ENCODE measurements around the gene ATP8A2.
"Not testable (repeated sequence)": the region's sequence is repeated elsewhere in the genome, so short reads cannot be mapped to it uniquely, and the experiment has no call there.

Gene ATP8A2

DNA sequence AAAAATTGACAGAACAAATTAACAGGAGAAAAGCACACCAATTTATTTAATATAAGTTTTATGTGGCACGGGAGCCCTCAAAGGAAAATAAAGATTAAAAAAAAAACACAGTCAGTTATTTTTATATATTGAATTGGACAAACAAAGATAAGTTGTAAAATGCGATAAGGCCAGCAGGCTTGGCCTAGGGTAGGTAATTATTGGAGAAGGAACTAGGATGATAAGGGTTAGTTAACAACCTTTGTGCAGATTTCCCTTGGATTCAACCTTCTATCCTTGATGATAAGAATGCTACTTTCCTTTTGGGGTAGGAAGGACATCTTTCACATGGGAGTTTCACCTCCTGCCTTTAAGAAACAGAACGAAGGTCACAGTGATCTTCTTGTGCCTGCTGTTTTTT is 427.2 kb downstream of the ATP8A2 start:
- H3K36me3 ChIP-seq (ENCODE audit: control insufficient read depth, insufficient read depth, low read length), result no peaks in the 10 kb centered on the region
- no peak overlapping the region for H3K9ac ChIP-seq (ENCODE audit: low read length)
- H3K4me1 ChIP-seq (ENCODE audit: control insufficient read depth, insufficient read depth, low read length), result no peaks in the 10 kb centered on the region
- H3K27me3 ChIP-seq (ENCODE audit: control insufficient read depth, insufficient read depth, low read length), result no peaks in the 10 kb centered on the region
- no peak overlapping the region for H3K4me3 ChIP-seq (ENCODE audit: low read length)
- H3K27ac ChIP-seq (ENCODE audit: low read depth, low read length), result no peak overlapping the region

DNA sequence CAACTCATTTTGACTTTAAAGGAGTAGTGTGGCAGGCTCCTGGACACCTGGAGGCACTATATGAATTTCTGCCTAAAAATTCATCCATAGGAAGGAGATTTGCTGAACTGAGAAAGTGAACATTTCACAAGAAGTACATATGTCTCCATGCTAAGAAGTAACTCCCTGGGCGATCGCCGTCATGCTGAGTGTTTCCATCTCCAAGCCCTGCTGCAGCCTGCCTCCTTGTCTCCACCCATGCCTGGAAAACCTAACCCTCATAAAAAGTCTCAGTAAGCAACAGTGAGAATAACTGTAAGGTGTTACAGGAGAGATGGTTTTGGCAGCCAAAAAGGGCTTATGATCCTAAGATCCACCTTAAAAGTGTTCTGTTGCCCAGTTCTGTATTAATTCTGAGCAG is 428.7 kb downstream of the ATP8A2 start:
- Histone ChIP-seq H3K36me3 (ENCODE audit: control insufficient read depth, insufficient read depth, low read length) (no peaks in the 10 kb centered on the region), H3K27ac (ENCODE audit: low read depth, low read length) (no peak overlapping the region)

DNA sequence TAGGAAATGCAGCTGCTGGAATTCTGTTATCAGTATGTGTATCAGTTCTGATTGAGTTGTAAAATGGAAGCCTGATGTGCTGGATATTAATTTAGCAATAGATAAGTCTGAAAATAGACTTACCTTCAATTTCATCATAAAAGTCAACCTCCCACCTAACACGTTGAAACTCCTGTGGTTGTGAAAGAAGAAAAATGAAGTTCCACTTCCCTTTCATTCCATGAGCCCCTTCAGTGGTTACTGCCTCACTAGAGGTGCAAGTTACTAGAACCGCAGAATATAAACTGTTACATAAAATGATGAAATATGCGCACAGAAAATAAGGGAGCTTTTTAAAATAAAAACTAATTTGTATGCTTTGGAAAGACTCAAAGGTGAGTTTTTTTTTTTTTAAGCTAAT is 430.8 kb downstream of the ATP8A2 start:
- H3K4me3 ChIP-seq (ENCODE audit: low read length), result no peak overlapping the region
- no peaks in the 10 kb centered on the region for H3K27me3 ChIP-seq (ENCODE audit: control insufficient read depth, insufficient read depth, low read length)
- no peaks in the 10 kb centered on the region for H3K4me1 ChIP-seq (ENCODE audit: control insufficient read depth, insufficient read depth, low read length)
- H3K9ac ChIP-seq (ENCODE audit: low read length), result no peak overlapping the region
- H3K36me3 ChIP-seq (ENCODE audit: control insufficient read depth, insufficient read depth, low read length), result no peaks in the 10 kb centered on the region
- H3K27ac ChIP-seq (ENCODE audit: low read depth, low read length), result no peak overlapping the region

More for the DNA sequence above, 428.7 kb downstream of the ATP8A2 start:
- H3K27me3 ChIP-seq (ENCODE audit: control insufficient read depth, insufficient read depth, low read length), result no peaks in the 10 kb centered on the region
- no peak overlapping the region for H3K4me3 ChIP-seq (ENCODE audit: low read length)
- H3K9ac ChIP-seq (ENCODE audit: low read length), result no peak overlapping the region
- H3K4me1 ChIP-seq (ENCODE audit: control insufficient read depth, insufficient read depth, low read length), result no peaks in the 10 kb centered on the region

DNA sequence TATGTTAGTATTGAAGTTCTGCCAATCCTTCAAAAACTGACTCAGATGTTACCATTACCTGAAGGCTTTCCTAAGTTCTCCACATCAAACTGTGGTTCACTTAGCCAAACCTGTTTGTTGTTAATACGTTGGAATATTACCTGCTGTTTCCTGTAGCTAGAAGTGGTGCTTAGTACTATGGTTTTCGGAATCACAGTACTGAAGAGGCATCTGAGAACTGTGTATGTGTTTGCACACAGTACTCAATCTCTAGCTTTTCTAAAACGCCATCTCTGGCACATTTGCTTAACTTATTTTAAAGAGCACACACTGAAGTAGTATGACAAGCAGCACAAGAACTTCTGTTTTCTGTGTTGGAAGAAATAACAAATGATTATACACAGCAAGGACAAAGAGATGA is 431.9 kb downstream of the ATP8A2 start:
- Histone ChIP-seq H3K36me3 (ENCODE audit: control insufficient read depth, insufficient read depth, low read length) (no peaks in the 10 kb centered on the region), H3K9ac (ENCODE audit: low read length) (no peak overlapping the region), H3K4me1 (ENCODE audit: control insufficient read depth, insufficient read depth, low read length) (no peaks in the 10 kb centered on the region), H3K27me3 (ENCODE audit: control insufficient read depth, insufficient read depth, low read length) (no peaks in the 10 kb centered on the region), H3K27ac (ENCODE audit: low read depth, low read length) (no peak overlapping the region), H3K4me3 (ENCODE audit: low read length) (no peak overlapping the region)

DNA sequence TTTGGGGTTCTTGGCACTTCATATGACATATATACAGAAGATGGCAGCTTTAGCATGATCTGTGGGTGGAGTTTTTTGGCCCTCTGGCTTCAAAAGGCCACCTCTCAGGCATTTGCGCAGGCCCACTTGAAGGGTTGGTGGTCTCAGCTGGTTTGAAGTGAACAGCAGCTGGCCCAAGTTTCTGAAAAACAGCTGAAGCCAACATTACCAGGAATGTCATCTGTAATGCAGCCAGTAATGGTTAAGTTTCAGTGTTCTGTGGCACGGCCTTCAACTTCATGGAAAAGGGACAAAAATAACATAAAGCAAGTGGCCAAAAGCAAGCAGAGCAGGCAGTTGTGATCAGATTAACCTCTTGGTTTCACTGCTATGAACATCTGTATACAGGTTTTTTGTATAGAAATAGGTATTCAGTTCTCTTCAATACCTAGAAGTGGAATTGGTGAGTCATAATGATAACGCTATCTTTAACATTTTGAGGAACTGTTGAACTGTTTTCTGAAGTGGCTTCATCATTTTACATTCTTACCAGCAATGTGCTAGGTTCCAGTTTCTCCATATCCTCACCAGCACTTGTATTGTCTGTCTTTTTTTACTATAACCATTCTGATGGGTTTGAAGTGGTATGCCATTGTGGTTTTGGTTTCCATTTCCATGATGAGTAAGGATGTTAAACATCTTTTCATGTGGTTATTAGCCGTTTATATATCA is 434.6 kb downstream of the ATP8A2 start:
- no peaks in the 10 kb centered on the region for H3K4me1 ChIP-seq (ENCODE audit: control insufficient read depth, insufficient read depth, low read length)
- no peaks in the 10 kb centered on the region for H3K36me3 ChIP-seq (ENCODE audit: control insufficient read depth, insufficient read depth, low read length)
- no peaks in the 10 kb centered on the region for H3K27me3 ChIP-seq (ENCODE audit: control insufficient read depth, insufficient read depth, low read length)
- H3K27ac ChIP-seq (ENCODE audit: low read depth, low read length), result no peak overlapping the region
- no peak overlapping the region for H3K9ac ChIP-seq (ENCODE audit: low read length)
- no peak overlapping the region for H3K4me3 ChIP-seq (ENCODE audit: low read length)

DNA sequence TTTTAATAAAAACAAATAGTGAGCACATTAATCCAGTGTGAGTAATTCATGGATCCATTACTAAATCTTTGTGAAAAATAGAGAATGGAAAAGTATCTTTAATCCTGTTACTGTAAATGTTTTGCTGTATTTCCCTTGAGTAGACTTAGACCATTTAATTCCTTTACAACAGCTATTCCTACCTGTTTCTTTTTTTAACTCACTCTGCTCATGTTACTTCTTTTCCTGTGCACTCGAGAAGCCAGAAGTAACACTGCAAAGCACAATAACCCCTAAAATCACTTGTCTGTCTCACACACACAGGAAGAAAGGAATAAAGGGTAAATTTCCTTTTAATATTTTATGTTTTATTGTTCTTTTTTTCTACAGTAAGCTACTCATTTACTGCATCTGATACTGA is 435.8 kb downstream of the ATP8A2 start:
- H3K4me3 ChIP-seq (ENCODE audit: low read length), result no peak overlapping the region
- no peaks in the 10 kb centered on the region for H3K36me3 ChIP-seq (ENCODE audit: control insufficient read depth, insufficient read depth, low read length)
- no peaks in the 10 kb centered on the region for H3K27me3 ChIP-seq (ENCODE audit: control insufficient read depth, insufficient read depth, low read length)
- no peak overlapping the region for H3K9ac ChIP-seq (ENCODE audit: low read length)
- H3K4me1 ChIP-seq (ENCODE audit: control insufficient read depth, insufficient read depth, low read length), result no peaks in the 10 kb centered on the region
- H3K27ac ChIP-seq (ENCODE audit: low read depth, low read length), result no peak overlapping the region

DNA sequence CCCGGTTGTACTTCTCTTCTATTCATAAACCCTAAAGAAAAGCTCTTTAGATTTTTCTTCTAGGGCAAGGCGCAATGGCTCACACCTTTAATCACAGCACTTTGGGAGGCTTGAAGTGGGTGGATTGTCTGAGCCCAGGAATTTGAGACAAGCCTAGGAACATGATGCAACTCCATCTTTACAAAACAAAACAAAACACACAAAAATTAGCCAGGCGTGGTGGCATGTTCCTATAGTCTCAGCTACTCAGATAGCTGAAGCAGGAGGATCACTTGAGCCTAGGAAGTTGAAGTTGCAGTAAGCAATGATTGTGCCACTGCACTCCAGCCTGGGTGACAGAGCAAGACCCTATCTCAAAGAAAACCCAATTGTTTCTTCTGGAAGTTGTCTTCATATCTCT is 439.7 kb downstream of the ATP8A2 start:
- Histone ChIP-seq H3K27me3 (ENCODE audit: control insufficient read depth, insufficient read depth, low read length) (no peaks in the 10 kb centered on the region), H3K9ac (ENCODE audit: low read length) (no peak overlapping the region), H3K36me3 (ENCODE audit: control insufficient read depth, insufficient read depth, low read length) (no peaks in the 10 kb centered on the region), H3K4me3 (ENCODE audit: low read length) (no peak overlapping the region), H3K4me1 (ENCODE audit: control insufficient read depth, insufficient read depth, low read length) (no peaks in the 10 kb centered on the region), H3K27ac (ENCODE audit: low read depth, low read length) (no peak overlapping the region)

DNA sequence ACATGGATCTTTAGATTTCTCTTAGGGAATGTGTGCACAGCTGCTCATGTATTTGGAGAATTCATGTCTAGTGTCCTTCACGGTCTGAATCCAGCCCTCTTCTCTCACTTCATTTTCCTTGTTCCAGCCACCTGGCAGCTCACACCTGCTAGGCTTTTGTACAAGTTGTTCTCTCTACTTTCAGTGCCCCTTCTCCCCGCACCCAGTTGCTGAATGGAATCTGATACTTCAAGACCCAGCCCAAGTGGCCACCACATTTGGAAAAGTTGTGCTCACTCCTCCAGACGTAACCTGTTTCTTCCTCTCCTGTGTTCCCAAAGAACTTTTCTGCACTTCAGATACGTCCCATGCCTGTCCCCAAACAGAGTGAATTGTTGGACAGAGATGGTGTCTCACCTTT is 444.5 kb downstream of the ATP8A2 start:
- no peak overlapping the region for H3K27ac ChIP-seq (ENCODE audit: low read depth, low read length)
- no peak overlapping the region for H3K9ac ChIP-seq (ENCODE audit: low read length)
- no peak overlapping the region for H3K4me3 ChIP-seq (ENCODE audit: low read length)
- H3K4me1 ChIP-seq (ENCODE audit: control insufficient read depth, insufficient read depth, low read length), result no peaks in the 10 kb centered on the region
- H3K27me3 ChIP-seq (ENCODE audit: control insufficient read depth, insufficient read depth, low read length), result no peaks in the 10 kb centered on the region
- no peaks in the 10 kb centered on the region for H3K36me3 ChIP-seq (ENCODE audit: control insufficient read depth, insufficient read depth, low read length)

DNA sequence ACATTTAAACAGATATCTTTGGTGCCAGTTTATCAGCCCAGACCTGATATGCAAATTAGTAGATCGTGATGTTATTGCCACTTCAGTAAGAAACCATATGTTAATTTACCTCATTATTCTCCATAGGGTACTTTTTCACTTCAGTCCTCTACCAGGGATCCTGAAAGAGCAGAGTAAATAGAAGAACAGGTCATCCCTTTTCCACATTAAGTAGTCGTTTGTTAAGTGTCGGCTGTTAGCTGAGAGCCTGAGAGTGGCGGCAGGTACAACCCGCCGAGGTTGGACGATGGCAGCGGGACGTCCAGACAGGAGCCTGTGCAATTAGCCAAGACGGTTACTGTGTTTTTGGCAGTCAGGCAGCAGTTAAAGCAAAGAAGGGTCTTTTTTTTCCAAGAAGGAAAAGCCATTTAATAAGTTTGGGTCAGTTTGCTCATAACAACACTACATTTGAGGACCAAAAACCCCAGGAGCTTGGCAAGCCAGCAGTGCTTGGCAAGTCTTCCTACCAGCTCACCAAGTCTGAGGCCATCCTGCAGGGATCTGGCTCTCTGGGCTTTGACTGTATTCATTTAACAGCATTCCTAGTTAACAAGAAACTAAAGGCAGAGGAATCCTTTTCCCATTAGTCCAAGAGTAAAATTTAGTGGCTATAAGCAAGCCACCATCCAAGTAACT is 448.2 kb downstream of the ATP8A2 start:
- Histone ChIP-seq H3K27me3 (ENCODE audit: control insufficient read depth, insufficient read depth, low read length) (no peaks in the 10 kb centered on the region), H3K4me3 (ENCODE audit: low read length) (no peak overlapping the region), H3K4me1 (ENCODE audit: control insufficient read depth, insufficient read depth, low read length) (no peaks in the 10 kb centered on the region), H3K36me3 (ENCODE audit: control insufficient read depth, insufficient read depth, low read length) (no peaks in the 10 kb centered on the region), H3K27ac (ENCODE audit: low read depth, low read length) (no peak overlapping the region), H3K9ac (ENCODE audit: low read length) (no peak overlapping the region)

DNA sequence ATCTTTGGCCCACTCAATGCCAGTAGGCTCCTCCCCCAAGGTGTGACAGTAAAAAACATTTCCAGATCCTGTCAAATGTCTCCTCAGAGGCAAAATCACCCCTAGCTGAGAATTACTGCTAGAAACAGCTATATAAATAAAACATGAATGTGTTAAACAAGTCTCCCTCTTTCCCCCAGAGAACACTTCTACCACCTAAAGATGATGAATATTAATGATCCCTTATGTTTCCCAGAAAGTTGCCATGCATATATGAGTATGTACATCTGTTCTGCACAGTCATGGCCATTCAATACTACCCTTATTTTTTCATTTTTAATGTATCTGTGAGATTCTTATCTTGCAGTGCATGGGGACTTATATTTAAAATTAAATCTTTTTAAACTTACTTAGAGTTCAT is 450.0 kb downstream of the ATP8A2 start:
- Histone ChIP-seq H3K9ac (ENCODE audit: low read length) (no peak overlapping the region), H3K4me1 (ENCODE audit: control insufficient read depth, insufficient read depth, low read length) (no peaks in the 10 kb centered on the region), H3K27ac (ENCODE audit: low read depth, low read length) (no peak overlapping the region)

DNA sequence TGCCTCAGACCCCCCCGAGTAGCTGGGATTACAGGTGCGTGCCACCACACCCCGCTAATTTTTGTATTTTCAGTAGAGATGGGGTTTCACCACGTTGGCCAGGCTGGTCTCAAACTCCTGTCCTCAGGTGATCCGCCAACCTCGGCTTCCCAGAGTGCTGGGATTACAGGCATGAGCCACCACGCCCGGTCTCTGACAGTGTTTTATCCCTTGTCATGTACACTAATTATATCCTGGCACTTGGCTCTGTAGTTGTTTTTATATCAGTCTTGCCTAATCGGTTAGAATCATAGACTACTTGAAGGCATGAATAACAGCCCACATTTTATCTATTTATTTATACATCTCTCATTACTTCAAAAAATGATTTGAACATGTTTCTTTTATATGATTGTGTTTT is 455.4 kb downstream of the ATP8A2 start:
- not testable (repeated sequence) for H3K9ac ChIP-seq (ENCODE audit: low read length); H3K27ac ChIP-seq (ENCODE audit: low read depth, low read length); H3K4me3 ChIP-seq (ENCODE audit: low read length); H3K4me1 ChIP-seq (ENCODE audit: control insufficient read depth, insufficient read depth, low read length); H3K36me3 ChIP-seq (ENCODE audit: control insufficient read depth, insufficient read depth, low read length); H3K27me3 ChIP-seq (ENCODE audit: control insufficient read depth, insufficient read depth, low read length)

More for the DNA sequence above, 450.0 kb downstream of the ATP8A2 start:
- Histone ChIP-seq H3K4me3 (ENCODE audit: low read length) (no peak overlapping the region), H3K36me3 (ENCODE audit: control insufficient read depth, insufficient read depth, low read length) (no peaks in the 10 kb centered on the region), H3K27me3 (ENCODE audit: control insufficient read depth, insufficient read depth, low read length) (no peaks in the 10 kb centered on the region)

DNA sequence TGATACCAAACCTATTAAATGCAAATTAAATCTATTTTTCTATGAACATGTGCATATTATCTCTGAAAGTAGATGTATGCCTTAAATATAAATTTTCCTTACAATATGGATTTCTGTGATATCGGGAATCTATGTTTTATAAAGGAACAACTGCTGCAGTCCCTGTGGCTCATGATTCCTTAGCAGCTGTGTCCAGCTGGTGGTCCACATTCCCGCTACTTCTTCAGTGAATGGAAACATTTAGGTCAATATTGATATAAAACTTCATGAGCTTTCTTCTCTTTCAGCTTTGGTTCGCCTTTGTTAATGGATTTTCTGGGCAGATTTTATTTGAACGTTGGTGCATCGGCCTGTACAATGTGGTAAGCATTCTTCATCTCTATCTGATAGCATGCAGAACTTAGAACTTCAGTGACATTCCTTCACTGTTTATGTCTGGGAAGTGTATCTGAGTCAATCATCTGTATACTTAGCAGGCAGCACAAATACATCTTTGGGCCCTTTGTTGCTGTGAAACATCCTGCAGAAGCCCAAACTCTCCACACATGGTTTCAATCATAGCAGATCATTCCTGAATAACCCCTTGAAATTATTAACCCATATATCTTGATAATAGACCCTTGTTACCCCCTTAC is 456.2 kb downstream of the ATP8A2 start:
- no peaks in the 10 kb centered on the region for H3K27me3 ChIP-seq (ENCODE audit: control insufficient read depth, insufficient read depth, low read length)
- no peak overlapping the region for H3K9ac ChIP-seq (ENCODE audit: low read length)
- no peak overlapping the region for H3K27ac ChIP-seq (ENCODE audit: low read depth, low read length)
- no peak overlapping the region for H3K4me3 ChIP-seq (ENCODE audit: low read length)
- H3K36me3 ChIP-seq (ENCODE audit: control insufficient read depth, insufficient read depth, low read length), result no peaks in the 10 kb centered on the region
- H3K4me1 ChIP-seq (ENCODE audit: control insufficient read depth, insufficient read depth, low read length), result peaks cover 2% of the 10 kb centered on the region

DNA sequence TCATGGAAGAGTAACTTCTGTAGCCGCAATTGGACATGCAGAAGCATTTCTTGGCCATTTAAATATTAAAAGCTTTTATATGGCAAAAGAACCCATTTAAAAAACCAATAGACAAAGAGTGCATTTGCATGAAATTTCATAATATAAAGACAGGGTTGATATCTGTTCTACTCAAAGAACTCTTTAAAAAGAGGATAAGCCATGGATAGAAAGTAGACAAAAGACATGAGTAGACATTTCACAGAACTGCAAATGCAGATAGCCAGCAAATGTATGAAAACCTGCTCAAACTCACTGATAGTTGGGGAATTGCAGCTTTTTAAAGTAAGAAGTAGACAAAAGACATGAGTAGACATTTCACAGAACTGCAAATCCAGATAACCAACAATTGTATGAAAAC is 462.0 kb downstream of the ATP8A2 start:
- no peaks in the 10 kb centered on the region for H3K36me3 ChIP-seq (ENCODE audit: control insufficient read depth, insufficient read depth, low read length)

More for the DNA sequence above, 462.0 kb downstream of the ATP8A2 start:
- Histone ChIP-seq H3K4me3 (ENCODE audit: low read length) (no peak overlapping the region), H3K4me1 (ENCODE audit: control insufficient read depth, insufficient read depth, low read length) (peaks cover 2% of the 10 kb centered on the region), H3K9ac (ENCODE audit: low read length) (no peak overlapping the region), H3K27me3 (ENCODE audit: control insufficient read depth, insufficient read depth, low read length) (no peaks in the 10 kb centered on the region), H3K27ac (ENCODE audit: low read depth, low read length) (no peak overlapping the region)
